Heart right ventricle (tissue), 16 donors: ENCODE data around the gene SRRM2. TPM values are rescaled to one million over a fixed set of nuclear protein-coding genes. Genes with fewer than 3 reads are reported as not detected.

ENCODE experiments used
- ATAC-seq, 8 donors: fragments of 200-7000 bp; cut with Tn5 transposase; one replicate each; pipeline ENCODE4 v1.9.1; 2020; ENCODE audit warnings: mild to moderate bottlenecking in 8 of 8, moderate library complexity in 8 of 8, moderate number of reproducible peaks in 1 of 8
- DNase-seq, 2 donors: peaks; one replicate each; pipeline ENCODE4 v3.0.0-alpha.2; 2020
- H3K27ac ChIP-seq, 10 donors: fragments of 200-600 bp; sonication (generic) in 2 of 10; one replicate each; pipeline versions ENCODE4 v1.5.0 to v1.8.0; 2020 to 2022; ENCODE audit warnings: mild to moderate bottlenecking in 3 of 10
- H3K27me3 ChIP-seq, 7 donors: fragments of 200-600 bp; one replicate each; pipeline ENCODE4 v1.8.0; 2021 to 2022; ENCODE audit warnings: mild to moderate bottlenecking in 2 of 7
- H3K36me3 ChIP-seq, 9 donors: fragments of 200-600 bp; sonication (generic) in 1 of 9; one replicate each; pipeline versions ENCODE4 v1.5.0 to v1.8.0; 2020 to 2022; ENCODE audit warnings: mild to moderate bottlenecking in 2 of 9
- H3K4me1 ChIP-seq, 9 donors: fragments of 200-600 bp; sonication (generic) in 1 of 9; one replicate each; pipeline versions ENCODE4 v1.5.0 to v1.8.0; 2020 to 2022; ENCODE audit warnings: mild to moderate bottlenecking in 4 of 9
- H3K4me3 ChIP-seq, 10 donors: fragments of 200-600 bp; sonication (generic) in 2 of 10; one replicate each; pipeline versions ENCODE4 v1.5.0 to v1.8.0; 2020 to 2022; ENCODE audit warnings: mild to moderate bottlenecking in 7 of 10, moderate library complexity in 2 of 10
- H3K9me3 ChIP-seq, 11 donors: fragments of 200-600 bp in 10 of 11; sonication (generic) in 2 of 11; one replicate each; pipeline versions ENCODE4 v1.5.0 to v1.8.0; 2013 to 2022; ENCODE audit warnings: mild to moderate bottlenecking in 2 of 11, control low read depth in 1 of 11, moderate library complexity in 1 of 11
- WGBS, 2 donors: extraction: QIAGEN DNeasy Blood & Tissue Kit; methylation state at CpG; one replicate each; pipeline ENCODE4 v1.1.7; 2013; ENCODE audit warnings: inconsistent platforms in 1 of 2; 5-methylcytosine and 5-hydroxymethylcytosine counted together
- intact Hi-C, 10 donors: fragments of 100-400 bp; cut with DNase I; formaldehyde crosslinking; loops; one replicate each; pipeline versions ENCODE4 v1.11.1 to v1.14.2; 2022
- polyA plus RNA-seq, 2 donors: library from polyadenylated mRNA; stranded (reverse); fragments of 200-250 nt; gene quantifications; one replicate each; pipeline ENCODE4 v1.2.3, GENCODE V29; 2013
- total RNA-seq, 10 donors: library from RNA; stranded (reverse); fragmentation: NEBNext Ultra II Directional in 3 of 10; extraction: Animal tissue kit (Norgen Biotek cat#: 25700) in 3 of 10; gene quantifications; one replicate each; pipeline versions ENCODE4 v1.2.1 to v1.2.4, GENCODE V29; 2021 to 2023
- TF ChIP-seq, protein P1 (sequence below), 9 donors: fragments of 200-600 bp; sonication (generic) in 2 of 9; IDR thresholded peaks; one replicate each; pipeline versions ENCODE4 v1.5.0 to v1.8.0; 2021 to 2022; ENCODE audit warnings: antibody characterized with exemption in 9 of 9, mild to moderate bottlenecking in 5 of 9, moderate library complexity in 1 of 9
- donor health status: Arrhythmogenic right ventricular cardiomyopathy.
- donor health status: ischemic (EF 13 %, LVEDD 7.1; RV severe dilation, severe dysfunction).
- donor health status: healthy with polysubstance abuse.
- donor health status: DM: no; HTN: yes; CAD: no.
- donor health status: DM: no; HTN: no; CAD: no.
- donor health status: ischemic (EF 25% LVEDD 6.9; RV normal size, moderate dysfunction).
- donor health status: ischemic (EF 25% LVEDD 5.7; RV mildly dilated, moderate dysfunction).
- donor health status: healthy.
- donor health status: DM: yes; HTN: yes; CAD: no.
- donor health status: Ischemic cardiomyopathy.
- donor health status: ischemic (EF 35%, LVEDD 5.7; RV mildly dilated, moderate dysfunction).
- donor health status: nonischemic (EF 11% LVEDD 7.7; RV severe dilation, severe dysfunction).
- donor health status: DM: yes; HTN: yes; CAD: no.
- donor health status: PGD.
- donor health status: ischemic (EF 29% LVEDD 5.4; RV normal size, mild dysfunction).
- donor health status: nonischemic (EF 23%, LVEDD 6.1; RV moderate dilation, normal function).

SRRM2 gene
- total and polyA plus RNA-seq, 12 donors = 182 to 1,328 (median 261) TPM

DNA sequence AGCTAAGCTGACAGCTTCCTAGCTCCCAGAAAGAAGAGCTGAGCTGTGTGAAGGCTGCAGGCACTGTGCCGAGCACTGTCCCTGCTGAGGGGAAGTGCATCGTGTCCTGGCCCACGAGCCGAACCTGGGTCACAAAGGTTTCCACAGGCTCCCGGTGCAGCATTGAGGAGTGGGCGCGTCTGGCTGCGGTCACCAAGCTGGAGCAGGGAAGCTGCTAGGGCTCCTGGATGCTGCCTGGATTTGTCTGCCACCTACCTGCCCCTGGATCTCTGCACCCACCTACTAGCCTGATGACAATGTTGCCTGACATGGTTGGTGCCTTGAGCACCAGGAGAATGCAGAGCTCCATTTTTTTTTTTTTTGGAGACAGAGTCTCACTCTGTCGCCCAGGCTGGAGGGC lies 6.5 kb upstream of the SRRM2 start:
- H3K27me3 ChIP-seq = no peaks in the 10 kb centered on the region
- TF ChIP-seq, protein P1, sequence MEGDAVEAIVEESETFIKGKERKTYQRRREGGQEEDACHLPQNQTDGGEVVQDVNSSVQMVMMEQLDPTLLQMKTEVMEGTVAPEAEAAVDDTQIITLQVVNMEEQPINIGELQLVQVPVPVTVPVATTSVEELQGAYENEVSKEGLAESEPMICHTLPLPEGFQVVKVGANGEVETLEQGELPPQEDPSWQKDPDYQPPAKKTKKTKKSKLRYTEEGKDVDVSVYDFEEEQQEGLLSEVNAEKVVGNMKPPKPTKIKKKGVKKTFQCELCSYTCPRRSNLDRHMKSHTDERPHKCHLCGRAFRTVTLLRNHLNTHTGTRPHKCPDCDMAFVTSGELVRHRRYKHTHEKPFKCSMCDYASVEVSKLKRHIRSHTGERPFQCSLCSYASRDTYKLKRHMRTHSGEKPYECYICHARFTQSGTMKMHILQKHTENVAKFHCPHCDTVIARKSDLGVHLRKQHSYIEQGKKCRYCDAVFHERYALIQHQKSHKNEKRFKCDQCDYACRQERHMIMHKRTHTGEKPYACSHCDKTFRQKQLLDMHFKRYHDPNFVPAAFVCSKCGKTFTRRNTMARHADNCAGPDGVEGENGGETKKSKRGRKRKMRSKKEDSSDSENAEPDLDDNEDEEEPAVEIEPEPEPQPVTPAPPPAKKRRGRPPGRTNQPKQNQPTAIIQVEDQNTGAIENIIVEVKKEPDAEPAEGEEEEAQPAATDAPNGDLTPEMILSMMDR (IDR thresholded peaks at IDR 0.05) = no peak
- intact Hi-C loops = no loop called here
- DNase-seq (no peak), ATAC-seq (no peak)
- no peak overlapping the region for H3K4me3 ChIP-seq
- H3K4me1 ChIP-seq = no peaks in the 10 kb centered on the region
- H3K27ac ChIP-seq = no peak overlapping the region
- WGBS, 2 donors = 79 to 80% methylated on average over 9 of the region's 9 CpGs
- no peaks in the 10 kb centered on the region for H3K9me3 ChIP-seq
- H3K36me3 ChIP-seq = no peaks in the 10 kb centered on the region

DNA sequence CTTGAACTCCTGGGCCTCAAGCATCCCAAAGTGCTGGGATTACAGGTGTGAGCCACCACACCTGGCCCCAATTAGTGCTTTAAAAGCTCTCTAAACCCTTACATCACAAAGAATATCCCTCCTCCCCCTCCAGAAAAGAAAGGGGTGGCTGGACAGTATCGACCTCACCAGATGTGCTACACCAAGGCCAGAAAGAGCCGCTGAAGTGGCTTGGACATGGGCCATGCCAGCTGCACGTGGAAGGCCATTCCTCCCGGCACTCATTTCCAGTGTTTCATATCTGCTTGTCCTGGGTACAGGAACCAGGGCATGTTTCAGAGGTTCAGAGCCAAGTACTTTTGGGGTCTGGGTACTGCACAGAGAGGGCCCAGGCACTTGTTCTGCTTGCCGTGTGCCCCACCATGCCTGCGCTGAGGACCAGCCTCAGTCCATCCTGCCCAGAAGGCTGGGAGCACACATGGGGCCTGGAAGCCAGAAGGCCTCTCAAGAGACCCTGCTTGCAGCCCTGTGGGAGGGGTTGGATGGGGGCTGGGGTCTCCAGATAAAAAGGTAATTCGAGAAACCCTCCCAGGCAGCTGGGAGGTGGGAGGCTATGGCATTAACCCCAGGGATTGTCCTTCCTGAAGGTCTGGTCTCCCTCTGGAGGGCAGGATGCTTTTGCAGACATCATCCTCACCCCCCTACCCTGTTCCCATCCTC lies 3.5 kb upstream of the SRRM2 start:
- Histone ChIP-seq H3K27me3 (no peaks in the 10 kb centered on the region), H3K4me3 (no peak overlapping the region), H3K27ac (no peak overlapping the region), H3K9me3 (peaks cover 0 to 5% (median 0%) of the 10 kb centered on the region in 11 donors), H3K4me1 (peaks cover 0 to 16% (median 10%) of the 10 kb centered on the region in 9 donors), H3K36me3 (no peaks in the 10 kb centered on the region)
- no peak for DNase-seq
- WGBS, 2 donors = 75 to 80% methylated on average over 7 of the region's 7 CpGs
- ATAC-seq = no peak
- intact Hi-C loops = no loop called here
- TF ChIP-seq, protein P1 (IDR thresholded peaks at IDR 0.05) = no peak

DNA sequence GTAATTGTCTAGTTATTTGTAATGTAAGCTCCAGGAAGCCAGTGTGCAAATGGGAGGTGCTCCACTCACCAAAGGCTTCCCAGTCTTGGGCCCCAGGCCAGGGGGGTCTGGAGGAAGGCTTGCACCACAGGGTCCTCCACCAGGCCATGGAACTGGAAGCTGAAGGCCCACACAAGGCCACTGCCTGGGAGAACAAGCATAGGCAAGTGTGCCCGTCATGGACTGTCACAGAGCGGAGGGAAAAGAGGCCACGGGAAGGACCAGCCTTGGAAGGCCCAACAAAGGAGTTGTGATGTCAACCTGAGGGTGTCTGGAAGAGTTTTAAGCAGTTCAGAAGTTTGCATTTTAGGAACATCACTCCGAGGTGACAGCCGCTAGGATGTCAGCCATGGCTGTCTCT lies 3.0 kb upstream of the SRRM2 start:
- no peak for DNase-seq
- ATAC-seq = no peak
- H3K27ac ChIP-seq = no peak overlapping the region
- 95 to 97% methylated on average over 5 of the region's 5 CpGs for WGBS, 2 donors
- H3K4me1 ChIP-seq = peaks cover 0 to 22% (median 16%) of the 10 kb centered on the region in 9 donors
- H3K4me3 ChIP-seq = no peak overlapping the region
- TF ChIP-seq, protein P1 (IDR thresholded peaks at IDR 0.05) = no peak
- intact Hi-C loops = no loop called here
- no peaks in the 10 kb centered on the region for H3K27me3 ChIP-seq
- peaks cover 0 to 5% (median 0%) of the 10 kb centered on the region in 11 donors for H3K9me3 ChIP-seq
- no peaks in the 10 kb centered on the region for H3K36me3 ChIP-seq

DNA sequence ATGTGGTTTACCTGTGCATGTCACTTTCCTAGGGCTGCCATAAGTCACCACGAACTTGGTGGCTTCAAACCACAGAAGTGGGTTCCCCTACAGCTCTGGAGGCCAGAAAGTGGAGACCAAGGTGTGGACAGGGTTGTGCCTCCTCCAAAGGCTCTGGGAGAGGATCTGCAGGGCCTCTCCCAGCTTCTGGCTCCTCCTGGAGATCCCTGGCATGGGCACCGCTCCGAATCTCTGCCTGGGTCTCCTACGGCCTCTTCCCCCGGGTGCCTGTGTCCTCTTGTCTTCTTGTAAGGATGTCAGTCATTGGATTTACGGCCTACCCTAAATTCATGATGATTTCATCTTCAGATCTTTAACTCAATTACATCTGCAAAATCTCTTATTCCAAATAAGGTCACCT lies 2.5 kb upstream of the SRRM2 start:
- WGBS, 2 donors = 95 to 96% methylated on average over 6 of the region's 6 CpGs
- TF ChIP-seq, protein P1 (IDR thresholded peaks at IDR 0.05) = no peak
- Histone ChIP-seq H3K36me3 (no peaks in the 10 kb centered on the region), H3K4me3 (no peak overlapping the region), H3K27me3 (no peaks in the 10 kb centered on the region), H3K27ac (no peak overlapping the region), H3K4me1 (peaks cover 0 to 26% (median 21%) of the 10 kb centered on the region in 9 donors), H3K9me3 (peaks cover 0 to 5% (median 0%) of the 10 kb centered on the region in 11 donors)
- DNase-seq = no peak
- no peak for ATAC-seq
- intact Hi-C loops = no loop called here
